ENCODE data around the gene CHORDC1. TPM values are rescaled to one million over a fixed set of nuclear protein-coding genes. Genes with fewer than 3 reads are reported as not detected.

The CHORDC1 gene
- total RNA-seq, 3 donors from 2014 or later, result 18.1 to 37.6 (median 20.7) TPM

GRCh38 chr11:90221803-90222458 lies 918 bp downstream of the CHORDC1 start:
- no peak for TF ChIP-seq CTCF (IDR thresholded peaks at IDR 0.05)
- H3K4me1 ChIP-seq (ENCODE audit: low read depth), result peaks cover 15% of the 10 kb centered on the region
- no peak for DNase-seq
- peak overlapping the region; percentile 89 for H3K4me3 ChIP-seq
- ATAC-seq, result no peak
- H3K36me3 ChIP-seq (ENCODE audit: low read depth), result no peaks in the 10 kb centered on the region
- intact Hi-C loops (cut with DNase I, micrococcal nuclease), result no loop called here
- H3K9me3 ChIP-seq, result no peaks in the 10 kb centered on the region

GRCh38 chr11:90220391-90220790 lies 2.5 kb downstream of the CHORDC1 start:
- H3K36me3 ChIP-seq (ENCODE audit: low read depth), result no peaks in the 10 kb centered on the region
- H3K4me3 ChIP-seq, result no peak overlapping the region
- intact Hi-C loops (cut with DNase I, micrococcal nuclease), result no loop called here
- DNase-seq, result no peak
- H3K4me1 ChIP-seq (ENCODE audit: low read depth), result peaks cover 15% of the 10 kb centered on the region
- no peak for ATAC-seq
- H3K9me3 ChIP-seq, result no peaks in the 10 kb centered on the region
- TF ChIP-seq CTCF (IDR thresholded peaks at IDR 0.05), result no peak

- ATAC-seq (no peak), DNase-seq (no peak)
- intact Hi-C loops (cut with DNase I, micrococcal nuclease), result no loop called here
- H3K36me3 ChIP-seq (ENCODE audit: low read depth), result no peaks in the 10 kb centered on the region
- H3K9me3 ChIP-seq, result no peaks in the 10 kb centered on the region
- no peak for TF ChIP-seq CTCF (IDR thresholded peaks at IDR 0.05)
- no peak overlapping the region for H3K4me3 ChIP-seq
- H3K4me1 ChIP-seq (ENCODE audit: low read depth), result peaks cover 15% of the 10 kb centered on the region
These were observed 3.4 kb downstream of the CHORDC1 start for GRCh38 chr11:90219438-90219837.

GRCh38 chr11:90218606-90219005 lies 4.2 kb downstream of the CHORDC1 start:
- H3K36me3 ChIP-seq (ENCODE audit: low read depth), result no peaks in the 10 kb centered on the region
- H3K9me3 ChIP-seq, result no peaks in the 10 kb centered on the region
- ATAC-seq, result no peak
- H3K4me3 ChIP-seq, result no peak overlapping the region
- DNase-seq, result no peak
- peaks cover 15% of the 10 kb centered on the region for H3K4me1 ChIP-seq (ENCODE audit: low read depth)
- TF ChIP-seq CTCF (IDR thresholded peaks at IDR 0.05), result no peak
- intact Hi-C loops (cut with DNase I, micrococcal nuclease), result no loop called here

- peaks cover 15% of the 10 kb centered on the region for H3K4me1 ChIP-seq (ENCODE audit: low read depth)
- no peak for ATAC-seq
- no peak for DNase-seq
- no peak for TF ChIP-seq CTCF (IDR thresholded peaks at IDR 0.05)
- H3K36me3 ChIP-seq (ENCODE audit: low read depth), result no peaks in the 10 kb centered on the region
- intact Hi-C loops (cut with DNase I, micrococcal nuclease), result no loop called here
- H3K4me3 ChIP-seq, result no peak overlapping the region
- no peaks in the 10 kb centered on the region for H3K9me3 ChIP-seq
These were observed 6.2 kb downstream of the CHORDC1 start for GRCh38 chr11:90216611-90217010.

GRCh38 chr11:90213322-90213721 lies 9.5 kb downstream of the CHORDC1 start:
- ATAC-seq, result no peak
- Histone ChIP-seq H3K4me3 (no peak overlapping the region), H3K4me1 (ENCODE audit: low read depth) (no peaks in the 10 kb centered on the region), H3K36me3 (ENCODE audit: low read depth) (no peaks in the 10 kb centered on the region), H3K9me3 (no peaks in the 10 kb centered on the region)
- DNase-seq, result no peak
- intact Hi-C loops (cut with DNase I, micrococcal nuclease), result no loop called here
- TF ChIP-seq CTCF (IDR thresholded peaks at IDR 0.05), result no peak

All from mucosa of descending colon (tissue), 3 donors.